ENCODE results near the gene NEK5.
"Not testable (repeated sequence)": the region's sequence is repeated elsewhere in the genome, so short reads cannot be mapped to it uniquely, and the experiment has no call there.

Gene NEK5

GRCh38 chr13:52128714-52129700 is at the start of gene NEK5:
NEK5 (minus strand) TSS chr13:52129073; CDS start chr13:52127482, 1,591 bp downstream.
- peak in 1 of 2 donors; percentile 19 for DNase-seq (ENCODE audit: low read depth in 2 of 2)

GRCh38 chr13:52177276-52177675 is 48.4 kb upstream of the NEK5 start:
- DNase-seq (ENCODE audit: low read depth in 2 of 2) = no peak

- not testable (repeated sequence) for DNase-seq (ENCODE audit: low read depth in 2 of 2)
Observed at GRCh38 chr13:52173970-52174369, 45.1 kb upstream of the NEK5 start.

GRCh38 chr13:52173373-52173772 is 44.5 kb upstream of the NEK5 start:
- DNase-seq (ENCODE audit: low read depth in 2 of 2) = no peak

- not testable (repeated sequence) for DNase-seq (ENCODE audit: low read depth in 2 of 2)
Observed at GRCh38 chr13:52171686-52172085, 42.8 kb upstream of the NEK5 start.

- not testable (repeated sequence) for DNase-seq (ENCODE audit: low read depth in 2 of 2)
Observed at GRCh38 chr13:52170828-52171391, 42.0 kb upstream of the NEK5 start.

- DNase-seq (ENCODE audit: low read depth in 2 of 2) = no peak
Observed at GRCh38 chr13:52169839-52170238, 41.0 kb upstream of the NEK5 start.

GRCh38 chr13:52165411-52165810 is 36.5 kb upstream of the NEK5 start:
- DNase-seq (ENCODE audit: low read depth in 2 of 2) = no peak

GRCh38 chr13:52164989-52165388 is 36.1 kb upstream of the NEK5 start:
- DNase-seq (ENCODE audit: low read depth in 2 of 2) = no peak

GRCh38 chr13:52163878-52164277 is 35.0 kb upstream of the NEK5 start:
- not testable (repeated sequence) for DNase-seq (ENCODE audit: low read depth in 2 of 2)

GRCh38 chr13:52162279-52163101 is 33.6 kb upstream of the NEK5 start:
- no peak for DNase-seq (ENCODE audit: low read depth in 2 of 2)

- no peak for DNase-seq (ENCODE audit: low read depth in 2 of 2)
Observed at GRCh38 chr13:52161181-52161646, 32.3 kb upstream of the NEK5 start.

GRCh38 chr13:52160506-52160905 is 31.6 kb upstream of the NEK5 start:
- DNase-seq (ENCODE audit: low read depth in 2 of 2) = no peak

GRCh38 chr13:52160053-52160452 is 31.2 kb upstream of the NEK5 start:
- no peak for DNase-seq (ENCODE audit: low read depth in 2 of 2)

GRCh38 chr13:52159159-52159982 is 30.5 kb upstream of the NEK5 start, which contains the start of gene NEK3:
NEK3 (minus strand) TSS chr13:52159597; CDS start chr13:52156191, 3,406 bp downstream.
- DNase-seq (ENCODE audit: low read depth in 2 of 2) = peak; percentile 7 to 51

GRCh38 chr13:52158629-52159158 is 29.8 kb upstream of the NEK5 start:
- no peak for DNase-seq (ENCODE audit: low read depth in 2 of 2)

- no peak for DNase-seq (ENCODE audit: low read depth in 2 of 2)
Observed at GRCh38 chr13:52156724-52157261, 27.9 kb upstream of the NEK5 start.

- DNase-seq (ENCODE audit: low read depth in 2 of 2) = no peak
Observed at GRCh38 chr13:52155177-52155576, 26.3 kb upstream of the NEK5 start.

- DNase-seq (ENCODE audit: low read depth in 2 of 2) = no peak
Observed at GRCh38 chr13:52147225-52147624, 18.4 kb upstream of the NEK5 start.

GRCh38 chr13:52141299-52141698 is 12.4 kb upstream of the NEK5 start:
- DNase-seq (ENCODE audit: low read depth in 2 of 2) = no peak

Measured in stimulated activated CD8-positive, alpha-beta memory T cell treated with anti-CD3 and anti-CD28 coated beads, Interleukin-7, amount 100 ng/mL, for 4 hours (primary cell).